SK-N-SH treated with all-trans-retinoic acid at 6 μM for 48 hours (cell line): Measurements from ENCODE around the gene DAB1.

Experiments used
- ATAC-seq: fragments of 200-7000 bp; cut with Tn5 transposase; 3 replicates; pipeline ENCODE4 v1.9.1; 2020; ENCODE audit warnings: mild to moderate bottlenecking, moderate library complexity
- ARNTL ChIP-seq: fragments of 450-650 bp; formaldehyde crosslinking; IDR thresholded peaks from 2 replicates; pipeline ENCODE4 v1.5.0; 2020; ENCODE audit warnings: low read depth, mild to moderate bottlenecking, moderate library complexity, borderline replicate concordance
- BACH2 ChIP-seq: fragments of 250-450 bp; sonication (Bioruptor Pico); IDR thresholded peaks from 2 replicates; pipeline ENCODE4 v1.9.0; 2021; ENCODE audit warnings: mild to moderate bottlenecking, borderline replicate concordance
- CREB5 ChIP-seq: fragments of 250-450 bp; sonication (Bioruptor Pico); IDR thresholded peaks from 2 replicates; pipeline ENCODE4 v1.5.1; 2020; ENCODE audit warnings: low read depth, mild to moderate bottlenecking, moderate library complexity
- CSDC2 ChIP-seq: fragments of 250-450 bp; sonication (Bioruptor Pico); IDR thresholded peaks from 2 replicates; pipeline ENCODE4 v1.5.0; 2020; ENCODE audit warnings: mild to moderate bottlenecking, moderate library complexity
- ESRRG ChIP-seq: fragments of 250-450 bp; sonication (Bioruptor Pico); IDR thresholded peaks from 2 replicates; pipeline ENCODE4 v1.6.1; 2021; ENCODE audit warnings: mild to moderate bottlenecking
- GLIS3 ChIP-seq: fragments of 250-450 bp; sonication (Bioruptor Pico); IDR thresholded peaks from 2 replicates; pipeline ENCODE4 v1.5.0; 2020; ENCODE audit warnings: mild to moderate bottlenecking, moderate library complexity
- ISL1 ChIP-seq: fragments of 250-450 bp; sonication (Bioruptor Pico); IDR thresholded peaks from 2 replicates; pipeline ENCODE4 v2.1.2; 2022; ENCODE audit warnings: mild to moderate bottlenecking, moderate library complexity
- OSR1 ChIP-seq: fragments of 250-450 bp; sonication (Bioruptor Pico); IDR thresholded peaks from 2 replicates; pipeline ENCODE4 v1.8.0; 2022; ENCODE audit warnings: moderate library complexity, mild to moderate bottlenecking, inconsistent platforms
- PATZ1 ChIP-seq: fragments of 250-450 bp; sonication (Bioruptor Pico); IDR thresholded peaks from 2 replicates; pipeline ENCODE4 v1.8.0; 2020; ENCODE audit warnings: mild to moderate bottlenecking, moderate library complexity, borderline replicate concordance
- POU6F1 ChIP-seq: fragments of 250-450 bp; sonication (Bioruptor Pico); IDR thresholded peaks from 2 replicates; pipeline ENCODE4 v1.8.0; 2021; ENCODE audit warnings: low read depth, mild to moderate bottlenecking, moderate library complexity, borderline replicate concordance
- PPARA ChIP-seq: fragments of 250-450 bp; sonication (Bioruptor Pico); IDR thresholded peaks from 2 replicates; pipeline ENCODE4 v1.5.0; 2020; ENCODE audit warnings: mild to moderate bottlenecking, borderline replicate concordance
- RARB ChIP-seq: fragments of 250-450 bp; sonication (Bioruptor Pico); IDR thresholded peaks from 2 replicates; pipeline ENCODE4 v1.8.0; 2021; ENCODE audit warnings: mild to moderate bottlenecking, moderate library complexity
- SNAI2 ChIP-seq: fragments of 250-450 bp; sonication (Bioruptor Pico); IDR thresholded peaks from 2 replicates; pipeline ENCODE4 v1.5.0; 2020; ENCODE audit warnings: mild to moderate bottlenecking, moderate library complexity
- TCF4 ChIP-seq: fragments of 250-450 bp; sonication (Bioruptor Pico); IDR thresholded peaks from 2 replicates; pipeline ENCODE4 v1.8.0; 2021; ENCODE audit warnings: mild to moderate bottlenecking, moderate library complexity, borderline replicate concordance
- TOX ChIP-seq: fragments of 250-450 bp; sonication (Bioruptor Pico); IDR thresholded peaks from 2 replicates; pipeline ENCODE4 v1.8.0; 2021; ENCODE audit warnings: mild to moderate bottlenecking, moderate library complexity, borderline replicate concordance
- TSHZ2 ChIP-seq: fragments of 250-450 bp; sonication (Bioruptor Pico); IDR thresholded peaks from 2 replicates; pipeline ENCODE4 v1.5.0; 2020; ENCODE audit warnings: mild to moderate bottlenecking, moderate library complexity
- ZC3H10 ChIP-seq: fragments of 250-450 bp; sonication (Bioruptor Pico); IDR thresholded peaks from 2 replicates; pipeline ENCODE4 v1.5.1; 2021; ENCODE audit warnings: mild to moderate bottlenecking, moderate library complexity
- ZFP3 ChIP-seq: fragments of 250-450 bp; sonication (Bioruptor Pico); IDR thresholded peaks from 2 replicates; pipeline ENCODE4 v1.5.0; 2020; ENCODE audit warnings: mild to moderate bottlenecking, moderate library complexity
- ZFP30 ChIP-seq: fragments of 450-650 bp; formaldehyde crosslinking; IDR thresholded peaks from 2 replicates; pipeline ENCODE4 v1.5.0; 2022; ENCODE audit warnings: mild to moderate bottlenecking, moderate library complexity
- ZNF565 ChIP-seq: fragments of 450-650 bp; formaldehyde crosslinking; conservative IDR thresholded peaks from 2 replicates; pipeline ENCODE4 v1.5.0; 2020; ENCODE audit warnings: low read depth, mild to moderate bottlenecking, moderate library complexity
- ZNF70 ChIP-seq: fragments of 450-650 bp; formaldehyde crosslinking; IDR thresholded peaks from 2 replicates; pipeline ENCODE4 v1.5.0; 2020; ENCODE audit warnings: mild to moderate bottlenecking, moderate library complexity
- ZNF8 ChIP-seq: fragments of 450-650 bp; formaldehyde crosslinking; IDR thresholded peaks from 2 replicates; pipeline ENCODE4 v1.5.0; 2020; ENCODE audit warnings: mild to moderate bottlenecking, moderate library complexity

DAB1 gene

GRCh38 chr1:57163789-57164188 lies 260.1 kb downstream of the DAB1 start:
- no peak for ATAC-seq
- TF ChIP-seq GLIS3 (CRISPR knock-in tag) (no peak), ESRRG (CRISPR knock-in tag) (no peak), SNAI2 (CRISPR knock-in tag) (no peak), ZFP3 (CRISPR knock-in tag) (no peak), ZFP30 (CRISPR knock-in tag) (no peak), RARB (CRISPR knock-in tag) (no peak), ISL1 (no peak), OSR1 (CRISPR knock-in tag) (no peak), ARNTL (CRISPR knock-in tag) (no peak), BACH2 (CRISPR knock-in tag) (no peak), TSHZ2 (CRISPR knock-in tag) (no peak), PATZ1 (no peak), TCF4 (CRISPR knock-in tag) (no peak)

- TF ChIP-seq RARB (CRISPR knock-in tag), result no peak
- no peak for TF ChIP-seq BACH2 (CRISPR knock-in tag)
- no peak for TF ChIP-seq ZNF70 (CRISPR knock-in tag)
- TF ChIP-seq CSDC2 (CRISPR knock-in tag), result no peak
- no peak for TF ChIP-seq ISL1
- TF ChIP-seq PPARA (CRISPR knock-in tag), result no peak
- no peak for TF ChIP-seq ZFP3 (CRISPR knock-in tag)
- no peak for TF ChIP-seq TSHZ2 (CRISPR knock-in tag)
- no peak for TF ChIP-seq CREB5 (CRISPR knock-in tag)
- no peak for TF ChIP-seq PATZ1
- TF ChIP-seq ZNF8 (CRISPR knock-in tag), result no peak
- TF ChIP-seq ZNF565, result no peak
- TF ChIP-seq ZFP30 (CRISPR knock-in tag), result no peak
- TF ChIP-seq ARNTL (CRISPR knock-in tag), result no peak
- peak; percentile 43 for ATAC-seq
Measured at GRCh38 chr1:57163325-57163724, 260.5 kb downstream of the DAB1 start.

- peak; percentile 25; the same call in 1 of the 3 replicates for ATAC-seq
- TF ChIP-seq OSR1 (CRISPR knock-in tag), result no peak
- no peak for TF ChIP-seq ISL1
- no peak for TF ChIP-seq ARNTL (CRISPR knock-in tag)
- no peak for TF ChIP-seq RARB (CRISPR knock-in tag)
- TF ChIP-seq ZC3H10, result no peak
- no peak for TF ChIP-seq GLIS3 (CRISPR knock-in tag)
- no peak for TF ChIP-seq TSHZ2 (CRISPR knock-in tag)
- TF ChIP-seq TOX (CRISPR knock-in tag), result no peak
- TF ChIP-seq SNAI2 (CRISPR knock-in tag), result no peak
- TF ChIP-seq POU6F1 (CRISPR knock-in tag), result no peak
Measured at GRCh38 chr1:57162607-57163261, 261.1 kb downstream of the DAB1 start.
